ENCODE results near the gene SPATA24. TPM values are rescaled to one million over a fixed set of nuclear protein-coding genes. Genes with fewer than 3 reads are reported as not detected.

The SPATA24 gene
- total RNA-seq, 1 experiment from 2014 or later, result 13.0 TPM

- Histone ChIP-seq H4K20me1 (ENCODE audit: control insufficient read depth, insufficient read depth, insufficient read length) (no peaks in the 10 kb centered on the region), H2AFZ (ENCODE audit: low read length) (no peak overlapping the region), H3K79me1 (ENCODE audit: insufficient read depth, low read depth, low read length, poor library complexity, severe bottlenecking) (no peaks in the 10 kb centered on the region), H3K4me1 (ENCODE audit: insufficient read depth, low read length) (peaks cover 3% of the 10 kb centered on the region; the same call in 1 of the 2 replicates), H3K23ac (ENCODE audit: insufficient read length, low read depth, low read length) (no peak overlapping the region), H2BK120ac (ENCODE audit: low read depth, low read length, poor library complexity, severe bottlenecking) (no peak overlapping the region), H3K27ac (ENCODE audit: insufficient read length, low read depth, low read length) (no peak overlapping the region), H4K91ac (ENCODE audit: insufficient read length, low read depth, low read length) (no peak overlapping the region), H3T11ph (ENCODE audit: low read length) (no peak overlapping the region), H3K4me2 (ENCODE audit: insufficient read depth, insufficient read length, low read length) (no peak overlapping the region), H3K4ac (ENCODE audit: low read depth, low read length) (no peak overlapping the region), H3K18ac (ENCODE audit: insufficient read length, low read depth, low read length) (no peak overlapping the region), H2BK15ac (ENCODE audit: low read depth, low read length) (no peak overlapping the region), H3K56ac (ENCODE audit: insufficient read length, low read depth, low read length) (no peak overlapping the region), H2BK5ac (ENCODE audit: insufficient read length, low read length) (no peak overlapping the region), H3K27me3 (ENCODE audit: insufficient read depth, low read length) (no peaks in the 10 kb centered on the region), H2AK5ac (ENCODE audit: insufficient read length, low read length) (no peak overlapping the region), H3K9me3 (ENCODE audit: control insufficient read depth, low read depth, low read length) (no peaks in the 10 kb centered on the region), H3K14ac (ENCODE audit: insufficient read depth, low read length) (no peak overlapping the region), H3K79me2 (ENCODE audit: insufficient read depth, low read length) (no peaks in the 10 kb centered on the region), H4K5ac (ENCODE audit: insufficient read length, low read depth, low read length) (no peak overlapping the region), H2BK20ac (ENCODE audit: low read depth, low read length, poor library complexity, severe bottlenecking) (no peak overlapping the region), H2BK12ac (ENCODE audit: insufficient read length, low read depth, low read length) (no peak overlapping the region), H4K8ac (replicated peaks; ENCODE audit: insufficient read length, low read depth, low read length) (no peak overlapping the region), H3K9ac (ENCODE audit: extremely low read depth, insufficient read length, low read length) (no peak overlapping the region), H3K23me2 (ENCODE audit: insufficient read length, low read depth, low read length, poor library complexity, severe bottlenecking) (no peaks in the 10 kb centered on the region)
- no CpG with 5 or more reads among the region's 7 CpGs for WGBS (ENCODE audit: extremely low coverage, insufficient read length, low lambda C conversion rate)
- no peak for DNase-seq
- Mint-ChIP-seq H3K4me3 (no peak overlapping the region), H3K4me1 (peaks cover 22 to 38% of the 10 kb centered on the region in 2 experiments), H3K9me3 (no peaks in the 10 kb centered on the region), H3K36me3 (ENCODE audit: insufficient read depth in 1 of 3, low read depth in 3 of 3) (no peaks in the 10 kb centered on the region), H3K27me3 (ENCODE audit: low read depth) (no peaks in the 10 kb centered on the region; the same call in 1 of the 2 replicates), H3K27ac (peak overlapping the region in 1 of 3 experiments; percentile 7; a peak in 1 of 7 replicates)
- TF ChIP-seq CTCF (conservative IDR thresholded peaks at IDR 0.05), result no peak
These were observed 19.8 kb downstream of the SPATA24 start for GRCh38 chr5:139383993-139384590.
